ENCODE measurements around the gene GATA6. TPM values are rescaled to one million over a fixed set of nuclear protein-coding genes. Genes with fewer than 3 reads are reported as not detected.

GATA6 gene
- total and polyA plus RNA-seq, 10 of the 15 experiments (the other 5 are each of a cell fraction or from before 2014, with no cell fraction given), result 0.04 to 0.05 TPM; not detected in 8

DNA sequence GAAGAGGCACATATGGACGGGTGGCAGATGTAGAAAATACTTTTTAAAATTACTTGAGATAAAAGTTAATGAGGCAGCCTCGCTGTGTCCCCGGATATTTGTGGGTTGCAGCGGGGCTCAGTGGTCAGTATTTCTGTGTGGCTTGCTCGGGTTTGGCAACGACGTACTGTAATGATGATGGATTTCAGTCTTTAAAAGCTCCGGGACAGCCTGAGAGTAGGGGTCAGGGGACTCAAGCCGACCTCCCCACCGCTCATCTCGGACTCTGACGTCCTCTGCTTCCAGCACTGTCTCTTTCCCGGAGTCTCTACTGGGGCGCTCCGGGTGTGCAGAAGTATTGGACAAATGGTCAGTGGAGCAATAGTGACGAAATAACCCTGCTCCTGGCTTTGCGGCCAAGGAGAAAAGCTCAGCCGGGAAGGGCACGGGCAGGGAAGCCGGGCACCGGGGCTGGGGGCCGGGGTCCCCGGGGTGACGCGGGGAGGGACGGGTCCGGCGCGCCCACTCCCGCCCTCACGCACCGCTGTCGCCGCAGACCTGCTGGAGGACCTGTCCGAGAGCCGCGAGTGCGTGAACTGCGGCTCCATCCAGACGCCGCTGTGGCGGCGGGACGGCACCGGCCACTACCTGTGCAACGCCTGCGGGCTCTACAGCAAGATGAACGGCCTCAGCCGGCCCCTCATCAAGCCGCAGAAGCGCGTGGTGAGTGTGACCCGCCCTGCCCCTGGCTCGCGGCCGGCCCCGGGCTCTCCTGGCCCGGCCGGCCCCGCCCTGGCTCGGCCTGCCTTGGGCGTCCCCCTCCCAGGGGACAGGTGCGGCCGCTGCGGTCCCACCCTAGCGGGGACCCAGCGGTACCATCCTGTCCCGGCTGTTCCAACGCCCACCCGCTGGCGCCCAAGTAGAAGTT lies 7.3 kb downstream of the GATA6 start:
- Histone ChIP-seq H2AFZ (ENCODE audit: control insufficient read depth, low read depth, low read length) (no peak overlapping the region), H3K4me1 (ENCODE audit: control insufficient read depth, insufficient read depth, low read length) (no peaks in the 10 kb centered on the region), H3K79me2 (ENCODE audit: control insufficient read depth, insufficient read depth, low read length) (no peaks in the 10 kb centered on the region), H3K4me2 (ENCODE audit: control insufficient read depth, insufficient read depth) (no peak overlapping the region), H3K36me3 (ENCODE audit: control insufficient read depth in 2 of 2, insufficient read depth in 2 of 2, low read length in 1 of 2) (no peaks in the 10 kb centered on the region), H3K27ac (ENCODE audit: control insufficient read depth, insufficient read depth) (no peak overlapping the region), H3K4me3 (no peak overlapping the region), H3K9ac (ENCODE audit: control insufficient read depth, insufficient read depth, low read length) (no peak overlapping the region), H3K9me3 (replicated peaks; ENCODE audit: control insufficient read depth, insufficient read depth, low read length) (no peaks in the 10 kb centered on the region), H4K20me1 (ENCODE audit: control insufficient read depth, insufficient read depth) (no peaks in the 10 kb centered on the region), H3K27me3 (replicated peaks in 1 of 2; ENCODE audit: control insufficient read depth in 2 of 2, insufficient read depth in 2 of 2, low read length in 1 of 2) (peaks cover 0 to 5% of the 10 kb centered on the region in 2 experiments)
- ChIA-PET SMC1A (ENCODE audit: uncharacterized antibody, unreplicated experiment) (no interaction called here), POLR2A (no interaction called here), RAD21 (ENCODE audit: unreplicated experiment) (no interaction called here), CTCF (no interaction called here)
- FAIRE-seq (no peak), DNase-seq (ENCODE audit: low read depth, low spot score) (no peak), ATAC-seq (no peak)
- in situ Hi-C loops (cut with MboI) (no loop called here), intact Hi-C loops (cut with micrococcal nuclease; ENCODE audit: unreplicated experiment) (no loop called here)
- WGBS (ENCODE audit: insufficient coverage, insufficient replicate concordance, low lambda C conversion rate, missing lambda C conversion rate), result 36% methylated on average over 44 of the region's 71 CpGs
- BruUV-seq (replicated peaks), result no TSS peak
- TF ChIP-seq RELA (IDR thresholded peaks at IDR 0.05; ENCODE audit: borderline replicate concordance, partially characterized antibody) (no peak), MAX (IDR thresholded peaks at IDR 0.05; ENCODE audit: low read depth, low read length) (no peak), NRF1 (conservative IDR thresholded peaks at IDR 0.05; ENCODE audit: low read depth, low read length) (no peak), JUND (IDR thresholded peaks at IDR 0.05; ENCODE audit: low read depth, low read length) (no peak), ZNF207 (IDR thresholded peaks at IDR 0.05; ENCODE audit: borderline replicate concordance) (no peak), GABPA (IDR thresholded peaks at IDR 0.05; ENCODE audit: low read depth) (no peak), POLR2AphosphoS2 (IDR thresholded peaks at IDR 0.05; ENCODE audit: low read depth, low read length) (no peak), MEF2B (IDR thresholded peaks at IDR 0.05; ENCODE audit: partially characterized antibody, poor library complexity, severe bottlenecking) (no peak), SREBF1 (IDR thresholded peaks at IDR 0.05; ENCODE audit: low read length) (no peak), HDAC2 (IDR thresholded peaks at IDR 0.05) (no peak), CREM (IDR thresholded peaks at IDR 0.05; ENCODE audit: low read depth) (no peak), WRNIP1 (IDR thresholded peaks at IDR 0.05; ENCODE audit: borderline replicate concordance, low read depth, low read length) (no peak), MYC (IDR thresholded peaks at IDR 0.05; ENCODE audit: insufficient read depth, insufficient read length, insufficient replicate concordance, low read length, severe bottlenecking) (no peak), CEBPB (IDR thresholded peaks at IDR 0.05; ENCODE audit: borderline replicate concordance in 1 of 2, low read depth in 2 of 2, low read length in 2 of 2) (no peak), IKZF1 (conservative IDR thresholded peaks at IDR 0.05) (no peak)
- TF ChIP-seq, protein P1, sequence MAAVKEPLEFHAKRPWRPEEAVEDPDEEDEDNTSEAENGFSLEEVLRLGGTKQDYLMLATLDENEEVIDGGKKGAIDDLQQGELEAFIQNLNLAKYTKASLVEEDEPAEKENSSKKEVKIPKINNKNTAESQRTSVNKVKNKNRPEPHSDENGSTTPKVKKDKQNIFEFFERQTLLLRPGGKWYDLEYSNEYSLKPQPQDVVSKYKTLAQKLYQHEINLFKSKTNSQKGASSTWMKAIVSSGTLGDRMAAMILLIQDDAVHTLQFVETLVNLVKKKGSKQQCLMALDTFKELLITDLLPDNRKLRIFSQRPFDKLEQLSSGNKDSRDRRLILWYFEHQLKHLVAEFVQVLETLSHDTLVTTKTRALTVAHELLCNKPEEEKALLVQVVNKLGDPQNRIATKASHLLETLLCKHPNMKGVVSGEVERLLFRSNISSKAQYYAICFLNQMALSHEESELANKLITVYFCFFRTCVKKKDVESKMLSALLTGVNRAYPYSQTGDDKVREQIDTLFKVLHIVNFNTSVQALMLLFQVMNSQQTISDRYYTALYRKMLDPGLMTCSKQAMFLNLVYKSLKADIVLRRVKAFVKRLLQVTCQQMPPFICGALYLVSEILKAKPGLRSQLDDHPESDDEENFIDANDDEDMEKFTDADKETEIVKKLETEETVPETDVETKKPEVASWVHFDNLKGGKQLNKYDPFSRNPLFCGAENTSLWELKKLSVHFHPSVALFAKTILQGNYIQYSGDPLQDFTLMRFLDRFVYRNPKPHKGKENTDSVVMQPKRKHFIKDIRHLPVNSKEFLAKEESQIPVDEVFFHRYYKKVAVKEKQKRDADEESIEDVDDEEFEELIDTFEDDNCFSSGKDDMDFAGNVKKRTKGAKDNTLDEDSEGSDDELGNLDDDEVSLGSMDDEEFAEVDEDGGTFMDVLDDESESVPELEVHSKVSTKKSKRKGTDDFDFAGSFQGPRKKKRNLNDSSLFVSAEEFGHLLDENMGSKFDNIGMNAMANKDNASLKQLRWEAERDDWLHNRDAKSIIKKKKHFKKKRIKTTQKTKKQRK (IDR thresholded peaks at IDR 0.05; ENCODE audit: low read depth, low read length), result no peak
- TF ChIP-seq, protein P2, sequence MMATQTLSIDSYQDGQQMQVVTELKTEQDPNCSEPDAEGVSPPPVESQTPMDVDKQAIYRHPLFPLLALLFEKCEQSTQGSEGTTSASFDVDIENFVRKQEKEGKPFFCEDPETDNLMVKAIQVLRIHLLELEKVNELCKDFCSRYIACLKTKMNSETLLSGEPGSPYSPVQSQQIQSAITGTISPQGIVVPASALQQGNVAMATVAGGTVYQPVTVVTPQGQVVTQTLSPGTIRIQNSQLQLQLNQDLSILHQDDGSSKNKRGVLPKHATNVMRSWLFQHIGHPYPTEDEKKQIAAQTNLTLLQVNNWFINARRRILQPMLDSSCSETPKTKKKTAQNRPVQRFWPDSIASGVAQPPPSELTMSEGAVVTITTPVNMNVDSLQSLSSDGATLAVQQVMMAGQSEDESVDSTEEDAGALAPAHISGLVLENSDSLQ (IDR thresholded peaks at IDR 0.05), result no peak

All from GM12878 (cell line).